ENCODE data around the gene CCDC167.

DNA sequence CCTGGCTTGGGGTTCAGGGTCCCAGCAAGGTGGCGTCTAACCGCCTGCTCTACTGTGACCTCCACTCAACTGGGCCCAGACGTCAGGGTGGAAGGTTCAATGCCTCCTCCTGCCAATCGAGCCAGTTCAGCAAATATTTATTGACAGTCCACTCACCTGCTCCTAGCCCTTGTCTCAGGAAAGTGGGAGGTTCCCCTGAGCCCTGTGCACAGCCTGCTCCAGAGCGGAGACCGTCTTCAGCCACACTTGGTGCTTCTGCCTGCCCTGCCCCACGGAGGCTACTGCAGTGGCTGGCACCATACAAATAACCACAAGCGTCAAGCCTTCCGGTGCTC lies 6.1 kb downstream of the CCDC167 start:
- no peak for TF ChIP-seq EZH2phosphoT487 (IDR thresholded peaks at IDR 0.05; ENCODE audit: borderline replicate concordance, low read depth, low read length)
- TF ChIP-seq, protein P1, sequence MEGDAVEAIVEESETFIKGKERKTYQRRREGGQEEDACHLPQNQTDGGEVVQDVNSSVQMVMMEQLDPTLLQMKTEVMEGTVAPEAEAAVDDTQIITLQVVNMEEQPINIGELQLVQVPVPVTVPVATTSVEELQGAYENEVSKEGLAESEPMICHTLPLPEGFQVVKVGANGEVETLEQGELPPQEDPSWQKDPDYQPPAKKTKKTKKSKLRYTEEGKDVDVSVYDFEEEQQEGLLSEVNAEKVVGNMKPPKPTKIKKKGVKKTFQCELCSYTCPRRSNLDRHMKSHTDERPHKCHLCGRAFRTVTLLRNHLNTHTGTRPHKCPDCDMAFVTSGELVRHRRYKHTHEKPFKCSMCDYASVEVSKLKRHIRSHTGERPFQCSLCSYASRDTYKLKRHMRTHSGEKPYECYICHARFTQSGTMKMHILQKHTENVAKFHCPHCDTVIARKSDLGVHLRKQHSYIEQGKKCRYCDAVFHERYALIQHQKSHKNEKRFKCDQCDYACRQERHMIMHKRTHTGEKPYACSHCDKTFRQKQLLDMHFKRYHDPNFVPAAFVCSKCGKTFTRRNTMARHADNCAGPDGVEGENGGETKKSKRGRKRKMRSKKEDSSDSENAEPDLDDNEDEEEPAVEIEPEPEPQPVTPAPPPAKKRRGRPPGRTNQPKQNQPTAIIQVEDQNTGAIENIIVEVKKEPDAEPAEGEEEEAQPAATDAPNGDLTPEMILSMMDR (conservative IDR thresholded peaks at IDR 0.05; ENCODE audit: low read length) = no peak

All from OCI-LY7 (cell line).